Fibroblast of lung (primary cell): ENCODE data around the gene PRKCA. TPM values are rescaled to one million over a fixed set of nuclear protein-coding genes. Genes with fewer than 3 reads are reported as not detected.

Source experiments
- DNase-seq, 2 donors: peaks; one replicate each; pipeline versions ENCODE4 v3.0.0 to v3.0.0-alpha.2; 2010; ENCODE audit warnings: low read depth in 2 of 2
- H2AFZ ChIP-seq: 2 replicates; pipeline ENCODE4 v1.5.1; 2012; ENCODE audit warnings: low read length, control low read depth, inconsistent platforms
- H3K27ac ChIP-seq: 2 replicates; pipeline ENCODE4 v1.5.1; 2011; ENCODE audit warnings: low read length, control low read depth; ENCODE audit not compliant: insufficient read depth
- H3K27me3 ChIP-seq: 2 replicates; pipeline ENCODE4 v1.5.1; 2011; ENCODE audit warnings: mild to moderate bottlenecking, low read length; ENCODE audit not compliant: control insufficient read depth, insufficient read depth
- H3K36me3 ChIP-seq: 2 replicates; pipeline ENCODE4 v1.5.1; 2011; ENCODE audit warnings: low read length; ENCODE audit not compliant: control insufficient read depth, insufficient read depth
- H3K4me1 ChIP-seq: 2 replicates; pipeline ENCODE4 v1.5.1; 2011; ENCODE audit warnings: low read length; ENCODE audit not compliant: control insufficient read depth, insufficient read depth; ENCODE audit errors: extremely low read depth
- H3K4me2 ChIP-seq: 2 replicates; pipeline ENCODE4 v1.5.1; 2011; ENCODE audit warnings: low read length, control low read depth; ENCODE audit not compliant: insufficient read depth; ENCODE audit errors: extremely low read depth
- H3K4me3 ChIP-seq, 4 experiments: fragments of 200-600 bp in 1 of 4; sonication (generic) in 1 of 4; replicated peaks in 1 of 4; 2 replicates each; pipeline ENCODE4 v1.5.1; 2011 to 2016; ENCODE audit warnings: low read length in 4 of 4, low read depth in 3 of 4, mild to moderate bottlenecking in 3 of 4, control low read depth in 2 of 4, inconsistent platforms in 1 of 4, mixed read lengths in 1 of 4; ENCODE audit not compliant: insufficient read depth in 1 of 4; ENCODE audit errors: control extremely low read depth in 1 of 4
- H3K79me2 ChIP-seq: 2 replicates; pipeline ENCODE4 v1.5.1; 2012; ENCODE audit warnings: mild to moderate bottlenecking, low read length, inconsistent platforms; ENCODE audit not compliant: control insufficient read depth, insufficient read depth
- H3K9ac ChIP-seq: 2 replicates; pipeline ENCODE4 v1.5.1; 2011; ENCODE audit warnings: mild to moderate bottlenecking, low read length, control low read depth; ENCODE audit not compliant: insufficient read depth
- H3K9me3 ChIP-seq: 2 replicates; pipeline ENCODE4 v1.5.1; 2012; ENCODE audit warnings: low read depth, low read length; ENCODE audit not compliant: control insufficient read depth, insufficient read depth
- H4K20me1 ChIP-seq: 2 replicates; pipeline ENCODE4 v1.5.1; 2011; ENCODE audit warnings: low read length; ENCODE audit not compliant: control insufficient read depth, insufficient read depth; ENCODE audit errors: extremely low read depth
- EZH2 ChIP-seq: IDR thresholded peaks from 2 replicates; pipeline ENCODE4 v1.5.1; 2012; ENCODE audit warnings: low read length, control low read depth, mild to moderate bottlenecking; ENCODE audit errors: missing control alignments
- polyA plus RNA-seq, 2 donors: library from polyadenylated mRNA; depleted of rRNA in 1 of 2; stranded (reverse) in 1 of 2; unstranded in 1 of 2; fragments of >200 nt; gene quantifications; 2 replicates each; pipeline ENCODE4 v1.2.1, GENCODE V29; 2011 to 2012; ENCODE audit warnings: missing spikeins in 1 of 2
- total RNA-seq: library from RNA; depleted of rRNA; stranded (reverse); fragments of >200 nt; gene quantifications from 2 replicates; pipeline ENCODE4 v1.2.1, GENCODE V29; 2014
- TF ChIP-seq, protein P1 (sequence below), 2 donors: IDR thresholded peaks in 1 of 2; conservative IDR thresholded peaks in 1 of 2; 1 replicate in 1 of 2; 2 replicates in 1 of 2; pipeline ENCODE4 v1.5.1; 2011 to 2012; ENCODE audit warnings: low read length in 2 of 2, control low read depth in 1 of 2, inconsistent platforms in 1 of 2, low read depth in 1 of 2, mild to moderate bottlenecking in 1 of 2

The PRKCA gene
- total and polyA plus RNA-seq, 2 donors (not counting 1 experiment from before 2014, with no cell fraction given): 34.0 to 74.2 TPM

DNA sequence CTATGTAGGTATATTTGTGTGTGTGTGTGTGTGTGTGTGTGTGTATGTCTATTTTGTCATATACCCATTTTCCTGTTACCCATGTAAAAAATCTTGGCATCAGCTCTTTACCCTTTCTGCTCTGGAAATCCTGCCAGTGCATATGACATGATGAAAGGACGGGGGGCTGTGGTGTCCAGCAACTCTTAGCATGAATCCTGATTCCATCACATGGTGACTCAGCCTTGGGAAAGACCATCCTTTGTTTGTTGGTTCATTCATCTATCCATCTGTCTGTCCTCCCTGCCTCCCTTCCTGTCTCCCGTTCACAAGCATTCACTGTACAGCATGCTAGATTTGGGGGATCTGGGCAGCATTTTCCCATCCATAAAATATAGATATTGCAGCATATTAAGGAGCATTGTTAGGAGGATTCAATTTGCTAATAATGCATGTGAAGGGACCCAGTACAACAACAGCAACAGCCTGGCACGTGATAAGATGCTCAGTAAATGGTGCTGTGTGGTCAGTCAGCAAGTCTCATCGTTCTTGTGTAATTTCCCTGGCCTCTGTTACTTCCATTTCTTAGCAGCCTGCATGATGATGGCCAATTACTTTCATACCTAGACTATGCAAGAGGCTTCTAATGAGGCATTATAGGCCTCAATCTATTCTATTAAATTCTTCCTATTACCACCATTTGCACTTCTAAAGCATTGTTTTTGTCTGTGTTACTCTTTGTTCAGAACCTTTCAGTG lies 191.0 kb downstream of the PRKCA start:
- H3K9me3 ChIP-seq: no peaks in the 10 kb centered on the region
- H3K36me3 ChIP-seq: no peaks in the 10 kb centered on the region
- no peaks in the 10 kb centered on the region for H4K20me1 ChIP-seq
- H3K4me3 ChIP-seq: no peak overlapping the region
- DNase-seq: peak; percentile 67 to 71
- peaks cover 29% of the 10 kb centered on the region for H3K79me2 ChIP-seq
- no peak overlapping the region for H3K9ac ChIP-seq
- peak overlapping the region; percentile 16 for H3K27ac ChIP-seq
- H3K4me1 ChIP-seq: peaks cover 18% of the 10 kb centered on the region
- TF ChIP-seq, protein P1, sequence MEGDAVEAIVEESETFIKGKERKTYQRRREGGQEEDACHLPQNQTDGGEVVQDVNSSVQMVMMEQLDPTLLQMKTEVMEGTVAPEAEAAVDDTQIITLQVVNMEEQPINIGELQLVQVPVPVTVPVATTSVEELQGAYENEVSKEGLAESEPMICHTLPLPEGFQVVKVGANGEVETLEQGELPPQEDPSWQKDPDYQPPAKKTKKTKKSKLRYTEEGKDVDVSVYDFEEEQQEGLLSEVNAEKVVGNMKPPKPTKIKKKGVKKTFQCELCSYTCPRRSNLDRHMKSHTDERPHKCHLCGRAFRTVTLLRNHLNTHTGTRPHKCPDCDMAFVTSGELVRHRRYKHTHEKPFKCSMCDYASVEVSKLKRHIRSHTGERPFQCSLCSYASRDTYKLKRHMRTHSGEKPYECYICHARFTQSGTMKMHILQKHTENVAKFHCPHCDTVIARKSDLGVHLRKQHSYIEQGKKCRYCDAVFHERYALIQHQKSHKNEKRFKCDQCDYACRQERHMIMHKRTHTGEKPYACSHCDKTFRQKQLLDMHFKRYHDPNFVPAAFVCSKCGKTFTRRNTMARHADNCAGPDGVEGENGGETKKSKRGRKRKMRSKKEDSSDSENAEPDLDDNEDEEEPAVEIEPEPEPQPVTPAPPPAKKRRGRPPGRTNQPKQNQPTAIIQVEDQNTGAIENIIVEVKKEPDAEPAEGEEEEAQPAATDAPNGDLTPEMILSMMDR (conservative IDR thresholded peaks at IDR 0.05 in 1 of 2, IDR thresholded peaks at IDR 0.05 in 1 of 2; ENCODE audit: low read depth in 1 of 2, low read length in 2 of 2): no peak
- TF ChIP-seq EZH2: no peak
- H3K27me3 ChIP-seq: no peaks in the 10 kb centered on the region
- no peak overlapping the region for H2AFZ ChIP-seq
- peak overlapping the region; percentile 51 for H3K4me2 ChIP-seq

DNA sequence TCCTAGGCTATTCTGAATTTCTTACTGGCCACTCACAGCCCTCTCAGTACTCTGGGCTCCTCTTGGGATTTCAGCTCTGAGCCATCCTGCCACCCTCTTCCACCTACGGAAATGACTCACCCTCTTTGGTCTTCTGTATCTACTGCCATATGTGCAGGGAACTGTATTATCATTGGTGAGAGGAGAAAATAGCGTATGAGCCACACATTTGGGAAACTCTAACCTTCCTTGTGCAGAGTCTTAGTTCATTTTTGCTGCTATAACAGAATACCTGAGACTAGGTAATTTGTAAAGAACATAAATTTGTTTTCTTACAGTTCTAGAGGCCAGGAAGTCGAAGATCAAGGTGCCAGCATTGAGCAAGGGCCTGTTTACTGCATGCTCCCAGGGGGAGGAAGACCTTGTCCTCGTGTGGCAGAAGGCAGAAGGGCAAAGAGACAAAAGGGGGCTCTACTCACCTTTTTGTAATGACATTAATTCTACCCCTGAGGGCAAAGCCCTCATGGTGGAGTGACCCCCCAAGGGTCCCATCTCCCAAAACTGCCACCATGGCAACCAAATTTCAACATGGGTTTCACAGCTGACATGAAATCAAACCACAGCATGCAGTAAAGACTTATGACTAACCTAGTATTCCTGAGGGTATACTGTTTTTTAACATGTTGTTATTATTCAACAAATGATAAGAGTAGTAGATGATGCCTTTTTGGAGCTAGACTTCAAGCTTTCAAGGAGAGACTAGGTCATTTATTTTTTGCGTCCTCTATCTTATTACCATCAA lies 191.8 kb downstream of the PRKCA start:
- H2AFZ ChIP-seq: no peak overlapping the region
- H3K27me3 ChIP-seq: no peaks in the 10 kb centered on the region

DNA sequence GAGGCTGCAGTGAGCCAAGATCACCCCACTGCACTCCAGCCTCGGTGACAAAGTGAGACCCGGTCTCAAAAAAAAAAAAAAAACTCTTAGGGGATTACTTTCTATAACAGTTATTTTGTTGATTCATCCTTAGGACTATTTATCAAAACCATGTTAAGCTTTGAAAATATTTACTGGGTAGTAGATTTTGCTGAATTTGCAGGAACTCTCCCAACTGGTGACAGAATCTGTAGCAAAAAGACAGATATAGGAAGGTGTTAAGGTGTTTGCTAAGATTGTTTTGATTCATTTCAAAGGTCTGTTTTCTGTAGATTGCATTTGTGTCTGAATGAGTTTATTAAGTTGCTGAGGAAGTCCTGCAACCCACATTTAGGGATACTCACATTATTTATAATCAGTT lies 192.6 kb downstream of the PRKCA start:
- Histone ChIP-seq H3K9me3 (no peaks in the 10 kb centered on the region), H3K27ac (no peak overlapping the region), H4K20me1 (no peaks in the 10 kb centered on the region), H2AFZ (no peak overlapping the region), H3K79me2 (peaks cover 40% of the 10 kb centered on the region), H3K4me3 (no peak overlapping the region), H3K36me3 (no peaks in the 10 kb centered on the region), H3K27me3 (no peaks in the 10 kb centered on the region), H3K4me2 (no peak overlapping the region), H3K9ac (no peak overlapping the region), H3K4me1 (peaks cover 18% of the 10 kb centered on the region)
- no peak for TF ChIP-seq EZH2
- TF ChIP-seq, protein P1 (conservative IDR thresholded peaks at IDR 0.05 in 1 of 2, IDR thresholded peaks at IDR 0.05 in 1 of 2; ENCODE audit: low read depth in 1 of 2, low read length in 2 of 2): no peak
- DNase-seq: no peak

More for the DNA sequence above, 191.8 kb downstream of the PRKCA start:
- Histone ChIP-seq H3K4me2 (peak overlapping the region; percentile 51), H3K4me3 (no peak overlapping the region), H3K9ac (no peak overlapping the region), H3K27ac (peak overlapping the region; percentile 16), H4K20me1 (no peaks in the 10 kb centered on the region), H3K36me3 (no peaks in the 10 kb centered on the region), H3K4me1 (peaks cover 18% of the 10 kb centered on the region), H3K9me3 (no peaks in the 10 kb centered on the region), H3K79me2 (peaks cover 36% of the 10 kb centered on the region)
- no peak for TF ChIP-seq EZH2
- TF ChIP-seq, protein P1 (conservative IDR thresholded peaks at IDR 0.05 in 1 of 2, IDR thresholded peaks at IDR 0.05 in 1 of 2; ENCODE audit: low read depth in 1 of 2, low read length in 2 of 2): no peak
- DNase-seq: peak; percentile 77 to 95
